ENCODE data around the gene ATP10B.

DNA sequence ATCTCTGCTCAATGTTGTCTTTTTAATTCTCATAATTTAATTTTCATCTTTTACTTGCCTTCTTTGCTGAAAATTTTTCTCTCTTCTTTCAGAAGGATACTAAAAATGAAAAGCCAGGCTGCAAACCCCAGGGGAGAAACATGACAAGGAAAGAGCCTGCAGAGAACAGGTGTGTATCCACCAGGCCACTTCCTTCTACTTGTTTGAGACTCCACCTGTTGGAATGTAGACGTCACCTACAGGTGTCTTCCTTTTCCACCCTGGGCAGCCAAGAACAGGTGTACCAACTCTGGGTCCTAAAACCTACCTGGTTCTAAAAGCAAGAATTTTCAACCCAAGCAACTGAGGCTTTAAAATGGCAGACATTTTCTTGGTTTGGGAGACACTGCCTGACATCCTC is 166.8 kb downstream of the ATP10B start:
- TF ChIP-seq POU2F2 (IDR thresholded peaks at IDR 0.05; ENCODE audit: low read depth, low read length) (no peak), POLR2A (IDR thresholded peaks at IDR 0.05; ENCODE audit: low read depth, low read length) (no peak), POLR2AphosphoS5 (IDR thresholded peaks at IDR 0.05; ENCODE audit: low read depth, low read length) (no peak), TAF1 (IDR thresholded peaks at IDR 0.05; ENCODE audit: low read depth, low read length) (no peak)

Data from GM12891 (cell line).